Activated gamma-delta T cell treated with anti-CD3 and anti-CD28 coated beads, Interleukin-2, amount 50 U/mL, for 16 hours (primary cell): ENCODE results near the gene UTP15.

Experiments
- DNase-seq: peaks from one replicate; pipeline ENCODE4 v3.0.0-alpha.2; 2020; ENCODE audit warnings: low read depth

UTP15 gene

GRCh38 chr5:73564675-73565074, 868 bp upstream of the UTP15 start:
- DNase-seq = no peak

DNA sequence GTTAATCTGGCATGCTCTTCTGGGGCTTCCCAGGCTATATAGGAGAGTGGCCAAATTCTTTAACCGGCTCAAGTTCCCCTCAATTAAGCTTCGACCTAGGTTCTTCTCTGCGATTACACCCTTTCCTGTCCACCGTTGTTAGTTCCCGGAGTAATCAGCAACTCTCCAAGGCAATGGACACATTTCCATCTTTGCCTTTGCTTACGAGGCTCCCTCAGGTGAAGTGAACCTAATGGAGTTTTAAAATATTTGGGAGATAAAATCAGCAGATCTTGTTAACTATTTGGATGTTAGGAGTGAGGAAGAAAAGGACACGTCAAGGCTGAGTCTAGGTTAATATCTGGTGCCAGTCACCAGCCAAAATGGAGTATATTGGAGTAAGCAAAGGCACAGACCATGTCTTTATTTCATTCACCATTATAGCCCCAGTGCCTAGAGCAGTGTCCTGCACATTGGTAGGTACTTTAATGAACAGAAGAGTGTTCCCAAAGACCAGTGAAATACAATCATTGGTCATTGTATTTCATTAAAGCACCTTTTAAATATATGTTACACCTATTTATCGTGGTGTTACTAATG, 515 bp downstream of the UTP15 start:
- DNase-seq = no peak

- no peak for DNase-seq
Observed at GRCh38 chr5:73582285-73583145, 17.0 kb downstream of the UTP15 start.

DNA sequence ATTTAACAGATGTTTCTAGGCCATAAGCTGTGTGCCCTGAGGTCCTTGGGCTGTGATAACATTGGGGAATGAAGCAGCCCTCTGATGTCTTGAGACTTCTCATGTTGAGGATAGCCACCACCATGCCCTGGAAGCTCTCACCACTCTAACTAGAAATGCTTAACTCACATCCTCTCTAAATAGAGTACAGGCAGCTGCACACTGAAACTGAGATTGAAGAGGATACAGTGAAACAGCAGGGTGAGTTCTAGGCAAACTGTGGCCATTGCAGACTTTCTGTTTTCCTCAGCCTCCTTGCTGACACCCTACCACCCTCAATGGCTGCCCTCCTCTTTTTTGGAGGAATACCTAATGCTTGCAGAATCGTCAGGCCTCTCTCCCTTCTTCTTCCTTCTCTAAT, 22.4 kb downstream of the UTP15 start:
- DNase-seq = no peak

- peak; percentile 36 for DNase-seq
Observed at GRCh38 chr5:73591102-73591695, 25.7 kb downstream of the UTP15 start.

DNA sequence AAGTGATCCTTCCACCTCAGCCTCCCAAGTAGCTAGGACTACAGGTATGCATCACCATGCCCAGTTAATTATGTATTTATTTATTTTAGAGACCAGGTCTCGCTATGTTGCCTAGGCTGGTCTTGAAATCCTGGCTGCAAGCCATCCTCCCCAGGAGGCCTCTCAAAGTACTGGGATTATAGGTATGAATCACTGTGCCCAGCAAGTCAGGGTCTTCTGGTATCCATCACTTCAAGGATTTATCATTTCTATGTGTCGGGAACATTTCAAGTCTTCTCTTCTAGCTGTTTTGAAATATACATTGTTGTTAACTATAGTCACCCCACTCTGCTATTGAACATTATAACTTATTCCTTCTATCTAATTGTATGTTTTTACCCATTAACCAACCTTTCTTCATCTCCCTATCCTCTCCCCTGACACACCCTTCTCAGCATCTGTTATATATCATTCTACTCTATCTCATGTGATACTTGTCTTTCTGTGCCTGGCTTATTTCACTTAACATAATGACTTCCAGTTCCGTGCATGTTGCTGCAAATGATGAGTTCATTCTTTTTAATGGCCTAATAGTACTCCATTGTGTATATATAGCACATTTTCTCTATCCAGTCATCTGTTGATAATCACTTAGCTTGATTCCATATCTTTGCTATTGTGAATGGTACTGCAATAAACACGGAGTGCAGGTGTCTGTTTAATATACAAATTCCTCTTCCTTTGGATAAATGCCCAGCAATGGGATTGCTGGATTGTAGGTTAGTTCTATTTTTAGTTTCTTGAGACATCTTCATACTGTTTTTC, 26.4 kb downstream of the UTP15 start:
- no peak for DNase-seq

GRCh38 chr5:73592551-73592950, 27.0 kb downstream of the UTP15 start:
- no peak for DNase-seq

DNA sequence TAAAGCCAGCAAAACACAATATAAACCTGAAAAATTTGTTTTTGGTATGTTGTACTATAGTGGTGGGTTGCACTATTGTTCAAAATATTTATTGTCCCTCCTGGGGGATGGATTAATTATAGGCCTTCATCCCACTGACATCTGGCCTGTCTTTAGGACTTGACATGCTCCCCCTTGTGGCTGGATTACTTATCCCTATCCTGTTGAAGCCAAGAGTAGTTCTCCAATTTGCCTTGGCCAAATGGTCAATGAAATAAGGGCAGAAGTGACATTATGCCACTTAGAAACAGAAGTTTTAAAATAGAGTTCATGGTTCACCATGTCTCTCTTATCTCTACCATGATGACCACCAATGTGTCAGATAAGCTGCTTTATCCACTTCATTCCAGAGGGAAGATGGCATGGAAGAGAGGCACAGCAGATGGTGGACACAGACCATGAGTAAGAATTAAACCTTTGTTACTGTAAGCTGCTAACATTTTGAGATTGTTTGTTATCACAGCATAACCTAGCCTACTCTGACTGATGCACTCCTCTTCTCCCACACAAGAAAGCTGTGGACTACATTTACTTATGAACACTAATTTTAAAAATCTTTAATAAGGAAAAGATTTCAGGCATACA, 31.3 kb downstream of the UTP15 start:
- DNase-seq = no peak

DNA sequence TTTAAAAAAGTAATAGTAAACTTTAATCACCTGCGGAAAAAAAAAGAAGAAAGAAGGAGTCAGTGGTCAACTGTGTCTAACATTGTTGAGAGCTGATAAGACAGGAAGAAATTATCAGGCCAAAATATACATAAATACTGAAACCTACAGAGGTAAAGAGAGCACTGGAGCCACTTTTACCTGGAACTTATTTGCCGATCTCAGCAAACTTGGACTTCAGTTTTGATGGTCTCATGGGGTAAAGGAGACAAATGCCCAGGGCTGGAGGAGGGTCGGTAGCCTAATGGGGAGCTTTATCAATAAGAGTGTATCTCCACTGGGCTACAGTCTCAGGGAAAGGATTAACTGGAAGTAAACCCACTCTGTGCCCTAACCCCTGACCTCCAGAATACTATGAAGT, 33.8 kb downstream of the UTP15 start:
- DNase-seq = no peak

DNA sequence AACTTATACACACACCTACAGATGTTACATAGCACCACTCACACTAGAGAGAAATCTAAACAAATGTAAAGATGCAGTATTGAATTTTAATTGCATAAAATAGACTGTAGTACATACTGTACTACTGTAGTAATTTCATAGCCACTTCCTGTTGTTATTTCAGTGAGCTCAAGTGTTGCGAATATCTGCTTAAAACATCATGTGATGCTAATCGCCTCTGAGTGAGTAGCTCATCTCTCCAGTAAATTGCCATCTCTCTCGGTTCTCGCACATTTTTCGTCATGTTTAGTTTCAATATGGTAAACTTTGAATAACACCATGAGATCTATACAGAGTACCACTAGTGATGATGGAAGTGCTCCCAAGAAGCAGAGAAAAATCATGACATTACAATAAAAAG, 38.5 kb downstream of the UTP15 start:
- no peak for DNase-seq

DNA sequence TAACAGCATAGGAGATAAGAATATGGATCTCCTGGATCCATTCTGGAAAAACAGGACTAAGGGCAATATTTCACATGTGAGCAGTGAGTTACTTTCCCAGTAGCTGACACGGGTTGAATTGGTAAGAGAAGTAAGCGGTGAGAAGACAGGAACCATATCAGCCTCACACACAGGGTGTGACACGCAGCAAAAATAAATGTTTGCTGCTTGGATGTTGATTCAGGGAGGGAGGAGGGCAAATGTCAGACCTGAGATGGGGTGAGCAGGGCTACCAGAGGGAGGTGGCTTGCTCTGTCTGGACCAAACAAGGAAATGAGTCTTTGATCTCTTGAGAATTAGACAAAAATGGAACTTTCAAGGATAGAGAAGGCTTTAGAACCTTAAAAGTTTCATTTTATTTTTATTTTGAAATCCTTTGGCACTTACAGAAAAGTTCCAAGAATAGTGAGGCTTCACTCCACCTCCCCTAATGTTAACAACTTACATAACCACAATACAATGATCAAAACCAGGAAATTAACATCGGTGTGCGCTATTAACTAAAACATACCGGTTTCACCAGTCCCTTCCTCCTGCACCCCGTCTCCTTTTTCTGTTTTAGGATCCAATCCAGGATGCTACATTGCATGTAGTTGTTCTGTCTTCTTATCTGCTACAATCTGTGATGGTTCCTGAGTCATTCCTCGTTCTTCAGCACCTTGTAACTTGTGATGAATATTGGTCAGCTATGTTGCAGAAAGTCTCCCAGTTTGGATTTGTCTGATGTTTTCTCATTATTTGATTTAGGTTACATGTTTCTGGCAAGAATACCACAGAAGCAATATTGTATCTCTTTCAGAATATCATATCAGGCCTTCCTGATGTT, 39.9 kb downstream of the UTP15 start:
- DNase-seq = no peak

DNA sequence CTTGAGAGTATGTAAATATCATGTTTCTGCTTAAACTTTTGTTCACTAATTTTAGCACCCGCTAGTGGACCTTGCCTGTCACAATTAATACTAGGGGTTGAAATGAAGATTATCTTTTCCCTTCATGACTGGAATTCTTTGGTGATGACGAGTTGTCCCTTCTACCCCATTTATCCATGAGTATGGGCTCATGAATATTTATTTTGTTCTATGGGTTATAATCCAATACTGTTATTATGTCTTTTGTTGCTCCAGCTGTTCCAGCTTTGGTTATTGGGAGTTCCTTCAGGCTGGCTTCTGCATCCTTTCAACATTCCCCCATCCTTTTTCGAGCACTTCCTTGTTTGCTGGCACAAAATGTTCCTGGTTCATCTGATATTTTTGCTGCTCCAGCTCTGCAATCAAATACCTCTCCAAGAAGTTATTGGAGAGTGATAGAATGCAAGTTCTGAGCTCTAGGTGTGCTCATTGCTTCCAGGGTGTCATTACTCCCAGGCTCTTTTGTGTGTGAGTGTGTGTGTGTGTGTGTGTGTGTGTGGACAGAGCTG, 40.7 kb downstream of the UTP15 start:
- no peak for DNase-seq

GRCh38 chr5:73607228-73607627, 41.7 kb downstream of the UTP15 start:
- no peak for DNase-seq

DNA sequence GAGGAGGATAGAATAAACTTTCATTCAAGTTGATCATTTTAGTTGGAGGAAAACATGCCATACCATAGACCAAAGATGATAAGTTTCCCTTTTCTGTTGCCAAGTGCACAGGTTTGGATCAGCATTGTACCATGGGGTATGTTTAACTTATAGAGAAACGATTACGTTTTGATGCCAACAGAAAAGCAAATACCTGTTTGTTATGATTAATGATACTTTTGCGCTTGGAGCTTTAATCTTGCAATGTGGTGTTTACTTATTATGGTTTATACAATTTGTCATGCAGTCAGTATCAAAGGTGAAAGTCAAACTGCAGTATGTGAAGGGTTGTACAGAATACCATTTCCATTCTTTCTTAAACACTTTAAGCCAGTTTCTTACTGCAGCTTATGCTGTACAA, 47.3 kb downstream of the UTP15 start:
- DNase-seq = no peak

- DNase-seq = no peak
Observed at GRCh38 chr5:73615085-73615484, 49.5 kb downstream of the UTP15 start.

DNA sequence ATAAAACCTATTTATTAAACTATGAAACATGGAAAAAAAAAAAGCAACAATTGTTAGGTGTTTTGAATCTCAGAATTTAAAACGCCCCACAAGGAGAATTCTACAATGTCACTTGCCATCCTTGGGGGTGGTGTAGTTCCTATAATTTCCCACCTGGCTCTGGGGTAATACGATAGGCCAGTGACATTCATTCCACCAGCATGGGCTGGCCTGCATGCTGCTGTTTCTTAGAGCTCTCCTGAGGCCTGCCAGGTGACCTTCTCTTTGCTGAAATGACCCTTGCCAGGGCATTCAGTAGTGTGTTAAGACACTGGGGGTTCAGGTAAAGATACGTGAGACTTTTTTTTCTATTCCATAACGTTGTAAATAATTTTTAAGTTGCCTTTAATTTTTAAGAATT, 50.4 kb downstream of the UTP15 start:
- DNase-seq = no peak

DNA sequence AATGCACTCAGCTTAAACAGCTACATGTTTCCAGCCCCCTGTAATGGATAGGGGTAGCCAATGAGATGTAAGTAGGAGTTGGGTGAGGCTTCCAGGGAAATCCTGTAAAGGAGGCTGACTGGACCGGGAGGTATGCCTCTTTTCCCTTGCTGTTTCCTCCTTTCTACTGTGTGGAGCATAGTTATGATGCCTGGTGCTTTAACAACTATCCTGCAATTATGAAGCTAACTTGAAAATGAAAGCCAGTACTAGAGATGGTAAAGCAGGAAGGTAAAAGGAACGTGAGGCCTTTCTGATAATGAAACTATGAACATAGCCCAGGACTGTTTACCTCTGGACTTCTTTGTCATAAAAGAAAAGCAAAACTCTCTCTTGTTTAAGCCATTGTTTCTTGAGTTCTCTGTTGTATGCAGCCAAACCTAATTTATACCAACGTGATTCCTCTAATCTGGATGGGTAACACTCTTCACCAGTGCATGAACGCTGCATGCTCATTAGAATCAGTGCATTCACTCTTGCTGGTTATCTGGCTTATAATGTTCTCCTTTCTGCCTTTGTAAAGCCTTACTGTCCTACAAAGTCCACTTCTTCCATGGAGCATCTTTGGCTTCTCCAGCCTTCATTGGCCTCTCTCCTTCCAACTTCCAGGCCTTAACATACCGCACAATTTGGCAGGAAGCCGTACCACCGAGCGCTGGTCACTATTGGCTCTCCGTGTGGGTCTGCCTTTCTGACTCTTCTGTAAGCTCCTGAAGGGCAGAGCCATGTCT, 52.2 kb downstream of the UTP15 start:
- no peak for DNase-seq

- no peak for DNase-seq
Observed at GRCh38 chr5:73619606-73620333, 54.2 kb downstream of the UTP15 start.

DNA sequence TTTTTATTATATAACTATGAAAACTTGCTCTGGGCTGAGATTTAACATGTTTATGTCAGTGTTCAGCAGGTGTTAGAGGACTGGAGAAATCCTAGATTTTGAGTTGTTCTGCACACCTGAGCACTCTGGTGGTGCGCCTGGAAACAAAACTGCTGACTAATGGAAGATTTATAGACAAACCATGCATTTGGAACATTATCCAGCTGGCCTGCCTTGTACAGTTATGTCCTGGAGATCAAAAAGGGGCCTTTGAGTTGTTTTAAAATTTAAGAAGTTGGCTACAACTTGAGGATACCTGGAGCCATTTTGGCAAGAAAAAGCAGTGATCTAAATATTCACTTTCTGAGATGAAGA, 54.8 kb downstream of the UTP15 start:
- no peak for DNase-seq

- no peak for DNase-seq
Observed at GRCh38 chr5:73623060-73623459, 57.5 kb downstream of the UTP15 start.
